ENCODE data around the gene ZNF143.
"Not testable (repeated sequence)": the region's sequence is repeated elsewhere in the genome, so short reads cannot be mapped to it uniquely, and the experiment has no call there.

The ZNF143 gene

GRCh38 chr11:9498457-9499078 lies 37.8 kb downstream of the ZNF143 start:
- DNase-seq (ENCODE audit: low read depth): no peak

GRCh38 chr11:9506489-9507276 lies 45.9 kb downstream of the ZNF143 start:
- peak; percentile 57 for DNase-seq (ENCODE audit: low read depth)

GRCh38 chr11:9507277-9507580 lies 46.4 kb downstream of the ZNF143 start:
- no peak for DNase-seq (ENCODE audit: low read depth)

GRCh38 chr11:9509041-9509440 lies 48.2 kb downstream of the ZNF143 start:
- no peak for DNase-seq (ENCODE audit: low read depth)

GRCh38 chr11:9512370-9513019 lies 51.7 kb downstream of the ZNF143 start:
- DNase-seq (ENCODE audit: low read depth): no peak

- not testable (repeated sequence) for DNase-seq (ENCODE audit: low read depth)
These were observed 53.8 kb downstream of the ZNF143 start for GRCh38 chr11:9514576-9514975.

GRCh38 chr11:9516113-9516512 lies 55.3 kb downstream of the ZNF143 start:
- no peak for DNase-seq (ENCODE audit: low read depth)

GRCh38 chr11:9518835-9519410 lies 58.1 kb downstream of the ZNF143 start:
- DNase-seq (ENCODE audit: low read depth): no peak

- DNase-seq (ENCODE audit: low read depth): no peak
These were observed 63.2 kb downstream of the ZNF143 start for GRCh38 chr11:9524001-9524400.

GRCh38 chr11:9525116-9525515 lies 64.3 kb downstream of the ZNF143 start:
- DNase-seq (ENCODE audit: low read depth): no peak

- DNase-seq (ENCODE audit: low read depth): no peak
These were observed 66.8 kb downstream of the ZNF143 start for GRCh38 chr11:9527481-9528135.

GRCh38 chr11:9528136-9528501 lies 67.3 kb downstream of the ZNF143 start:
- DNase-seq (ENCODE audit: low read depth): no peak

- no peak for DNase-seq (ENCODE audit: low read depth)
These were observed 67.9 kb downstream of the ZNF143 start for GRCh38 chr11:9528573-9529333.

GRCh38 chr11:9529334-9529650 lies 68.5 kb downstream of the ZNF143 start:
- no peak for DNase-seq (ENCODE audit: low read depth)

- DNase-seq (ENCODE audit: low read depth): no peak
These were observed 69.3 kb downstream of the ZNF143 start for GRCh38 chr11:9530020-9530621.

- no peak for DNase-seq (ENCODE audit: low read depth)
These were observed 70.3 kb downstream of the ZNF143 start for GRCh38 chr11:9530901-9531625.

- DNase-seq (ENCODE audit: low read depth): no peak
These were observed 72.2 kb downstream of the ZNF143 start for GRCh38 chr11:9533058-9533457.

GRCh38 chr11:9533736-9534473 lies 73.1 kb downstream of the ZNF143 start:
- DNase-seq (ENCODE audit: low read depth): no peak

- peak; percentile 60 for DNase-seq (ENCODE audit: low read depth)
These were observed 74.5 kb downstream of the ZNF143 start for GRCh38 chr11:9535189-9535781.

GRCh38 chr11:9538548-9538947 lies 77.7 kb downstream of the ZNF143 start:
- no peak for DNase-seq (ENCODE audit: low read depth)

Data from stimulated activated CD4-positive, alpha-beta T cell treated with anti-CD3 and anti-CD28 coated beads, Interleukin-2, amount 100 ng/mL, for 4 hours (primary cell).